H1 (cell line): ENCODE results near the gene PDE4D. TPM values are rescaled to one million over a fixed set of nuclear protein-coding genes. Genes with fewer than 3 reads are reported as not detected.

Experiments
- CHD1 ChIP-seq: IDR thresholded peaks from 2 replicates; pipeline ENCODE4 v1.6.1; 2012; ENCODE audit warnings: low read depth, low read length, improper control_type of control experiment
- CHD7 ChIP-seq: fragments of 300-600 bp; sonication (generic); IDR thresholded peaks from 2 replicates; pipeline ENCODE4 v1.7.1; 2012; ENCODE audit warnings: low read length, moderate library complexity, mild to moderate bottlenecking, inconsistent platforms; ENCODE audit not compliant: insufficient replicate concordance
- TCF12 ChIP-seq: IDR thresholded peaks from 2 replicates; pipeline ENCODE4 v1.6.1; 2011; ENCODE audit warnings: low read depth, mild to moderate bottlenecking, low read length
- polyA plus RNA-seq, 7 experiments: library from polyadenylated mRNA; depleted of rRNA in 3 of 7; stranded (reverse) in 5 of 7; unstranded in 2 of 7; fragments of >200 nt in 5 of 7; fragments of 200-250 nt in 2 of 7; gene quantifications; 1 replicate in 5 of 7; 2 replicates in 1 of 7; 4 replicates in 1 of 7; pipeline versions ENCODE4 v1.2.1 to v1.2.3, GENCODE V29; 2011 to 2013; ENCODE audit warnings: missing spikeins in 2 of 7, mixed read lengths in 2 of 7
- total RNA-seq: library from RNA; stranded (reverse); fragmentation: NEBNext Ultra II Directional; extraction: Animal tissue kit (Norgen Biotek cat#: 25700); gene quantifications from 2 replicates; pipeline ENCODE4 v1.2.1, GENCODE V29; 2021

The PDE4D gene
- total and polyA plus RNA-seq, 2 of the 8 experiments (the other 6 are each of a cell fraction or from before 2014, with no cell fraction given) = 2.3 to 3.7 TPM

- TF ChIP-seq CHD7 = no peak
- no peak for TF ChIP-seq CHD1
- TF ChIP-seq TCF12 = no peak
These were observed 722.4 kb downstream of the PDE4D start (continued) for GRCh38 chr5:59171131-59171530.
